Astrocyte of the cerebellum (primary cell): Measurements from ENCODE around the gene EXOC6B.

Experiments used
- DNase-seq: peaks from one replicate; pipeline ENCODE4 v3.0.0-alpha.2; 2011; ENCODE audit warnings: low read depth
- H3K4me3 ChIP-seq: 2 replicates; pipeline ENCODE4 v1.5.1; 2011; ENCODE audit warnings: mild to moderate bottlenecking, low read depth, low read length, moderate library complexity
- in situ Hi-C: cut with HindIII; loops from 2 replicates; pipeline ENCODE4 v1.10.0; 2017; ENCODE audit warnings: low sequenced_read_pairs
- TF ChIP-seq, protein P1 (sequence below): IDR thresholded peaks from 2 replicates; pipeline ENCODE4 v1.5.1; 2012; ENCODE audit warnings: low read length, low read depth, moderate library complexity, mild to moderate bottlenecking; ENCODE audit errors: missing control alignments

The EXOC6B gene

DNA sequence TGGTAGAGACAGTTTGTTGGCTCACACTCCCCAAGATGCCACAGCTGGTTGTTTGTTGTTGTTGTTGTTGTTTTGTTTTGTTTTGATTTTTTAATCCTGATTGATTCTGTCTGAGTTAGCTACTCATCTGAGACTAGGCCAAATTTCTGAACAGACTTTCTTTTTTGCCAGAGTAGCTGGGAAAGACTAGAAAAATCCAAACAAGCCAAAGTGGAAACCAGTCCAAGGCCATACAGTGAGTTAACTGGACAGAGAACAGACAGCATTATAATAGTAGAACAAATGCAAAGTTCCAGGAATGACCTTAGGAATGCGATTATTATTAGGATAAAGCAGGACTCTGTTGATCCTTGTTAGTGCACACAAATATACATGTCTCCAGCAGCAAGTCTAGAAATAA lies 634.4 kb downstream of the EXOC6B start:
- TF ChIP-seq, protein P1, sequence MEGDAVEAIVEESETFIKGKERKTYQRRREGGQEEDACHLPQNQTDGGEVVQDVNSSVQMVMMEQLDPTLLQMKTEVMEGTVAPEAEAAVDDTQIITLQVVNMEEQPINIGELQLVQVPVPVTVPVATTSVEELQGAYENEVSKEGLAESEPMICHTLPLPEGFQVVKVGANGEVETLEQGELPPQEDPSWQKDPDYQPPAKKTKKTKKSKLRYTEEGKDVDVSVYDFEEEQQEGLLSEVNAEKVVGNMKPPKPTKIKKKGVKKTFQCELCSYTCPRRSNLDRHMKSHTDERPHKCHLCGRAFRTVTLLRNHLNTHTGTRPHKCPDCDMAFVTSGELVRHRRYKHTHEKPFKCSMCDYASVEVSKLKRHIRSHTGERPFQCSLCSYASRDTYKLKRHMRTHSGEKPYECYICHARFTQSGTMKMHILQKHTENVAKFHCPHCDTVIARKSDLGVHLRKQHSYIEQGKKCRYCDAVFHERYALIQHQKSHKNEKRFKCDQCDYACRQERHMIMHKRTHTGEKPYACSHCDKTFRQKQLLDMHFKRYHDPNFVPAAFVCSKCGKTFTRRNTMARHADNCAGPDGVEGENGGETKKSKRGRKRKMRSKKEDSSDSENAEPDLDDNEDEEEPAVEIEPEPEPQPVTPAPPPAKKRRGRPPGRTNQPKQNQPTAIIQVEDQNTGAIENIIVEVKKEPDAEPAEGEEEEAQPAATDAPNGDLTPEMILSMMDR, result no peak
- no peak overlapping the region for H3K4me3 ChIP-seq
- in situ Hi-C loops, result loop anchor here (25.0 kb wide), 1 partner anchor 396 kb away; no protein-coding TSS in a partner anchor
- no peak for DNase-seq

DNA sequence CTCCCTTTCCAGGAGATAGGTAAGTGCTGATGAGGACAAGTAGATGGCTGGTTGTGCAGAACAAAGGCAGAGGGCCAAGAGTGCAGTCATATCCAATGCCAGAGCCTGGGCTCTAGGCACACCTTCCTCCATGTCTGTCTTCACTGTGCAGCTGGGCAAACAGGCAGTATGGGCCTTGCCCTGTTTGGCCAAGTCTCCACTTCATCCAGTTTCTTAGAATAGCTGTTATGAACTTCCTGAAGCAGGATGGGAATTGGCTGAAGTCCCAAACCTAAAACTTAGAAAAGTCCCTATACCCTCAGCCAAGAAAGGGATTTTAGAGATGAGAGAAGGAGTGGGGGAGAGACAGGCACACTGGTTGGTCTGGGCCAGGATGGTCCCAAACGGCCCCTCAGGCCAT lies 640.6 kb downstream of the EXOC6B start:
- no peak overlapping the region for H3K4me3 ChIP-seq
- in situ Hi-C loops, result loop anchor here (25.0 kb wide), 1 partner anchor 402 kb away; no protein-coding TSS in a partner anchor
- TF ChIP-seq, protein P1, result no peak
- no peak for DNase-seq

DNA sequence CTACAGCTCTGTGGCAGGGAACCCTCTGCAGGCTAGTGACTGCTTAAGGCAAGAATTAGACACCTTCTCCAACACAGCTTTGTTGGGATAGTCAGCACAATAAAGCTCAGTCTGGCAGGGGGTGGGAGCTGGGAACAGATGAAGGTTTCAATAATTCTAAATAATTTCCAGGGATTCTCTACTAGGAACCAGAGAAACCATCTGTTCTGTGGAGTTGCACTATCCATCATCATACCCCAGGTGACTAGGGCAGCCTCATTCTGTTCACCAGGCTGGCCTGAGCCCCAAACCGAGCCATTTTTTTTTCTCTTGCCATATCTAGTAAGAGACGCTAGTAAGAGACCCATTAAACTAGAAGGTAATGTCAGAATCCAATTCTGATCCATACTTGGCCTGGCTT lies 642.4 kb downstream of the EXOC6B start:
- DNase-seq, result no peak
- in situ Hi-C loops, result loop anchor here (25.0 kb wide), 1 partner anchor 404 kb away; no protein-coding TSS in a partner anchor
- TF ChIP-seq, protein P1, result no peak
- no peak overlapping the region for H3K4me3 ChIP-seq

DNA sequence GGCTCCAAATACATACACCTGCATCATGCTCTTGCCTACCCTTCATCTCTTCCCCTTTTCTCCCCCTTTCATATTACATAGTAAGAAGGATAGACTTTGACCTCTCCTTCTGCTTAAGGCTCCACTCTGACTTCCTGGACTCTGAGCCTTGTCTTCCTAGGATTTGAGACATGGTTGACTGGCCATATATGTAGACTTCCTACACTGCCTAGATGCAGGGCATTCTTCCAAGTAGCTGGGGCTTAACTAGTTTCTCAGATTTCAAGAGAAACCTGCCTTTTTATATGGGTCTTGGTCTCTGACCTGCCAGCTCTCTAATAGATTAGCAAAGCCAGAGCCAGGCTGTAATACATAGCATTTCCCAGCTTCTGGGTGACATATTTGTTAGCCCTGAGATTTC lies 642.8 kb downstream of the EXOC6B start:
- H3K4me3 ChIP-seq, result no peak overlapping the region
- no peak for DNase-seq
- TF ChIP-seq, protein P1, result no peak
- in situ Hi-C loops, result loop anchor here (25.0 kb wide), 1 partner anchor 404 kb away; no protein-coding TSS in a partner anchor

DNA sequence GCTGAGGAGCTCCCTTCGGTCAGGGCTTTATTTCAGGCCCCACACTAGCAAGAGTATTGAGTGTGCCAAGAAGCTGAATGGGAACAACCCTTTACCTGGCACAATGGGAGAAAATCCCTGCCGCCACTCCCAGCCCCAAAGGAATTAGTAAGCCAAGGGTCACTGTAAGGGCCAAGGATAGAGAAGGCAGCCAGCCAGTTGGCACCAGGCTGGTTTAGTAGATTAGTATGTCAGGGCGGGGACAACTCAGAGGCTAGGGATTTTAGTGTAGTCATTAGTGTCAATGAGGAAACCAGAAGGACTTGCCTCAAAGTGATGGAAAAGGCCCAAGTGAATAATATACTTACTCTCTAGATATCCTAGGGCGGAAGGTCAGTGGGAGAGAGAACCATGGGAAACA lies 643.3 kb downstream of the EXOC6B start:
- in situ Hi-C loops, result loop anchor here (25.0 kb wide), 1 partner anchor 405 kb away; no protein-coding TSS in a partner anchor
- DNase-seq, result no peak
- no peak overlapping the region for H3K4me3 ChIP-seq
- TF ChIP-seq, protein P1, result no peak

DNA sequence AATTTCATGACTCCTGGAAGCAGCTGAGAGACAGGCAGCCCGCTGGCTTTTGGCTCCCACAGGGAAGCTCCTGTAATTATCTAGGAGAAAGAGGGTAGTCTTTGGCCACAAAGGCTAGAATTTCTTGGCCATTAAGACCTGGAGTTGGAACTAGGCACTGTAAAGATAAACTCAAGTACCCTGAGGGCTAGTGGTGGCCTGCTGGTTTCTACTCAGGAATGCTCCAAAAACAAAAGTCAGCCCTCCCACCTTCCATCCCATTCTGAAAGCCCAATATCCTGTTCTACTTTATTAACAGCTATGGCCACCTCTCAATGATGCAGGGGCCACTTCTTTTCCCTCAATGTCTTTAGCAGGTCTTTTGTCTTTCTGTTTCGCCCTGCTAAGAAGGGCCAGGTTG lies 644.2 kb downstream of the EXOC6B start:
- in situ Hi-C loops, result loop anchor here (25.0 kb wide), 1 partner anchor 406 kb away; no protein-coding TSS in a partner anchor
- TF ChIP-seq, protein P1, result no peak
- no peak for DNase-seq
- H3K4me3 ChIP-seq, result no peak overlapping the region
